NK-92 (cell line): Measurements from ENCODE around the gene TMPRSS6.

Experiments
- DNase-seq: peaks from one replicate; lab custom pipeline; 2025; ENCODE audit not compliant: unreplicated experiment; lab: John Stamatoyannopoulos, UW

Gene TMPRSS6

DNA sequence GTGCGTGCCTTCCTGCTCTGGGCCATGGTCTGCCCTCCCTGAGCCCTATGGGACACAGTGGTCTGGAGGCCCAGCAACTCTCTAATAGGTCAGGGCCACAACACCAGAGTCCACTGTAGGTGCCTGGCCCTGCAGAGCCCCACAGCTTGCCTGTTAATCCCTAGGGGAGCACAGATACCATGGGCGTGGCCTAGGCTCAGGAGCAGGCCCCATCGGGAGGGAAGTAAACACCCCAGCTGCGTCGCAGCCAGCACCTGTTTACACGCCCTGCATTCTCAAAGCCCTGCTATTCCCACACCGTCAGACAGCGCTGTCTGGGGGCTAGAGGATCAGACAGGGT, 55.5 kb downstream of the TMPRSS6 start:
- DNase-seq, result no peak

DNA sequence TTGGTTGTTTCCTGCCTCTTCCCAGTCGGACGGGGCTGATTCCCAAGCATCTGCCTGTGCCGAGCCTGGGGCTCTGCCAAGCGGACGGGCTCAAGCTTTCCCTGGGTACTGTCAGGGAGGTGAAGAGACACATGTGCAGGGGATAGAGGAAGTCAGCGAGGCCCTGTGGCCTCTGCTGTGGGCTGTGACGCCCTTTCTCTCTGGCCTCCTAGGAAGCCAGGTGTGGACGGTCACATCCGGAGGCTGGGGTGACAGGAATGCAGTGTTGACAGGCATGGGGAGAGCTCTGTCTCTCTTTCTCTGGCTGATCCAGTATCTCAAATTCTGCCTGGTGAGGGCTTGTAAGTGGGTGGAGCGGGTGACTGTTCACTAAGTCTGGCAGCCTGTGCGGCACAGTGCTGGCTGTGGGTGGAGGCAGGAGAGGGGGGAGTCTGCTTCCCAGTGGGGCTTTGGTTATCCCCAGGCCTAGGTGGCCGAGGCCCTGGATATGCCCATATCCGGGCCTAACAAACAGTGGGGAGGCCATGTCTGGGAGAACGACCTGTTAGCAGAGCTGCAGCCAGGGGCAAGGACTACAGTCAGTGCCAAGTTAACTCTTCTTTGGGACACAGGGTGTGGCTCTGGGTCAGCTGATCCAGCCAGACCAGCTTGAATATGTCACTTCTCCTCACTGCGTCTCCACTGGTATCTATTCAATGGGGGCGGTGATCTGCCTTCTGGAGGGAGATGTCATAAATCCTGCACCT, 56.0 kb downstream of the TMPRSS6 start:
- DNase-seq, result no peak

DNA sequence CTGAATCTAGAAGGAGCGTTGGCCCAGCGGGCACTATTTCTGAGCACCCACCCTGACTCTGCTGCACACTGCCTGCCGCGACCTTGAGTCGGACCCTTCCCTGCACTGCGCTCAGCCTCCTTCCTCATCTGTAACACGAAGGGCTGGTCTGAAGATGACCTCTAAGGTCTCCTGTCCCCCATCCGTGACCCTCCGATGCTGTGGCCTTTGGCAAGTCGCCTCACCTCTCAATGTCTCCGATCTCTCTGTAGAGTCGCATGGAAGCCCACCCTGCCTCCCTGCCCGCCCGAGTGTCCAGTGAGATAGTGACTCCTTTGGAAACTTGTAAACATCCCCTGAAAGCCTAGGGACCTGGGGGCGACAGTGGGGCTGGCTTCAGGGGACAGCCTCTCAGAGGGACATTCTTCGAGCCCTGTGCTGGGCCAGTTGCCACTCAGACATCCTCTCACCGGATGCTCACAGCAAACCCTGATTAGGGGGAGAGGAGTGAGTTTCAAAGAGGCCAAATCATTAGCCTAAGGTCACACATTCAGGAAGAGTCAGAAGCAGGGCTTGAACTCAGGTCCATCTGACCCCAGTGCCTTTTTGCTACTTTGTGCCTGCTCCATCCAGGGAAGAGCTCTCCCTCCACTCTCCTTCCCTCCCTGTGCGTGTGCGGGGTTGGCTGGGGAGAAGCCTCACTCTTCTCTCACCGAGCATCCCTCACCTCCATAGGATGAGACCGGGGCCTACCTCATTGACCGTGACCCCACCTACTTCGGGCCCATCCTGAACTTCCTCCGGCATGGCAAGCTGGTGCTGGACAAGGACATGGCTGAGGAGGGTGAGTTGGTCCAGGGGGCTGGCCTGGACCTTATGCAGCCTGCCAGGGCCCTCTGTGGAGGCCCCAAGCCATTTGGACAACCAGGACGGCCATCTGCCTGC, 56.9 kb downstream of the TMPRSS6 start:
- no peak for DNase-seq

DNA sequence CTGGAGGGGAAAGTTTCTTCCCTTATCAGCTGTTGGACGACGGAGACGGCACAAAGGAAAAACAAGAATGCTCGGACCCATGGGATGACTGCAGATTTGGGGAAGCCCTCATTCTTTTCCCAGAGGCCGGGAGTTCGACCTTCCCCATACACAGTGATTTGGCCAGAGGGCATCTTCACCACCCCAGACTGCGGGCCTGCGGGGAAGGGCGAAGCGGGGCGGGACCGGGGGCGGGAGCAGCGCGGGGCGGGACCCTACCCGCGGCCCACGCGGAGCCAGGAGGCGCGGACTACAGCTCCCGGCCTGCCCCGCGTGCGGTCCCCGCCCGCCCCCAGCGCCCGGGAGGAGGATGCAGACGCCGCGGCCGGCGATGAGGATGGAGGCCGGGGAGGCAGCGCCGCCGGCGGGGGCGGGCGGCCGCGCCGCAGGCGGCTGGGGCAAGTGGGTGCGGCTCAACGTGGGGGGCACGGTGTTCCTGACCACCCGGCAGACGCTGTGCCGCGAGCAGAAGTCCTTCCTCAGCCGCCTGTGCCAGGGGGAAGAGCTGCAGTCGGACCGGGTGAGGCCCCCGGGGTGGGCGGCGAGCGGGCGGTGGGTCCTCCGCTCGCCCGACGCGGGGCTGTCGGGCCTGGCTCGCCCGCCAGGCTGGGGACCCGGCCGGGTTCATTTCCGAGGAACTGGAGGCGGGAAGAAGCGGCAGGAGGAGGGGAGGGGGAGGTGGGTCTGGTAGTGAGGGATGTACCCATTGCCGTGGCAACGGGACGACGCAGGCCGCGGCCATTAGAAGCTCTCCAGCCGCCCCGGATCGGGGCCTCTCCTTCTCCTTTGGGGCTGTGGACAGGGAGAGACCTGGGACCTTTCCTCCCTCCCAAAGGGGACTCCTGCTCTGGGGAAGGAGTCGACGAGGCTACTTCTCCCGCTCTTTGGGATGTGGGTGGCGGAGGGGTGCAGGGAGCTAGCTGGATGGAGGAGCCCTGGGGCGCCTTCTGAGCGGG, 57.8 kb downstream of the TMPRSS6 start, which contains the start of gene KCTD17:
KCTD17 (plus strand) TSS at position 352 of the 995 bp plus-strand sequence; CDS start at position 371, 19 bp downstream.
- DNase-seq, result no peak

DNA sequence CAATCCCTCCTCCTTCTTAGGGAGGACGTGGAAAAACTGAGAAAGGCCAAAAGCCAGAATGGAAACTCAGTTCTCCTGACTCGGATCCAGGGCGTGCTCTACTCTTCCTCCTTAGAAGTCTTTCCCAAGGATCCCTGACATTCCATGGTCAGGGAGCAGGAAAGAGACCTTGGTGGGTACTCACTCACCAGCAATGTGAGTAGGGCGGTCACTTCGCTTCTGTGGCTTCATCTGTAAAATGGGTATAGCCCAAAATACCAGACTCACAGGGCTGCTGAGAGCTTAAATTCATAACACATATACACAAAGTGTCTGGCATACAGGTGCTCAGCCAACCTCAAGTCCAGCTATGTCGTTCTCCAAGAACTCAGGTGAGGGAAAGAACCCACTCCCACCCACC, 58.6 kb downstream of the TMPRSS6 start:
- no peak for DNase-seq

DNA sequence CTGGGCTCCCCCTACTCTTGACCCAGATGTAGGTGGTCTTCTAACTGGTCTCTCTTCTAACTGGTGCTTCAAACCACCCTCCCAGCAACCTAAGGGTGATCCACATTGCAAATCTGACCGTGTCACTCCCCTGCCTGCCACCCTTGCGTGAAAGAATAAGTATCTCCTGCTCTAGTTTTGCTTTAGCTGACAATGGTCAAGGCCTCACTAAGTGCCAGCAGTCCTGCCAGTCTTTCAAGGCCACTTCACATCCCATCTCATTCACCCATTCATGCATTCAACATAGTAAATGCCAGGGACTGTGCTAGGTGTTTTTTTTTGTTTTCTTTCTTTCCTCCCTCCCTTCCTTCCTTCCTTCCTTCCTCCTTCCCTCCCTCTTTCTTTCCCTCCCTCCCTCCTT, 60.3 kb downstream of the TMPRSS6 start:
- no peak for DNase-seq

DNA sequence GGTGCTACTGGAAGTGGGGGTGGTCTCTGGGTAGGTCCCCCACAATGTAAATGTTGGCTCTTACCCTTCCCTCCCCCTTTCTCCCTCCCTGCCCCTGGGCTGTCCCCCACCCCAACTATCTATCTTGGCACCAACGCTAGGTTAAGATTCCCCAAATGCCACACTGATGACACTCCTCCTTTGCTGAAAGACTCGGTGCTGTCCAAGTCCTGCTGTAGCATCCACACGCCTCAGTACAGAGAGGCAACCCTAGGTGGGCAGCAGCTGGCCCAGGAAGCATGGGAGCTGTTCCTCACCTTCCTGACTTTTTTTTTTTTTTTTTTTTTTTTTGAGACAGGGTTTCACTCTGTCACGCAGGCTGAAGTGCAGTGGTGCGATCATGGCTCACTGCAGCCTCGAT, 61.4 kb downstream of the TMPRSS6 start:
- DNase-seq, result no peak

DNA sequence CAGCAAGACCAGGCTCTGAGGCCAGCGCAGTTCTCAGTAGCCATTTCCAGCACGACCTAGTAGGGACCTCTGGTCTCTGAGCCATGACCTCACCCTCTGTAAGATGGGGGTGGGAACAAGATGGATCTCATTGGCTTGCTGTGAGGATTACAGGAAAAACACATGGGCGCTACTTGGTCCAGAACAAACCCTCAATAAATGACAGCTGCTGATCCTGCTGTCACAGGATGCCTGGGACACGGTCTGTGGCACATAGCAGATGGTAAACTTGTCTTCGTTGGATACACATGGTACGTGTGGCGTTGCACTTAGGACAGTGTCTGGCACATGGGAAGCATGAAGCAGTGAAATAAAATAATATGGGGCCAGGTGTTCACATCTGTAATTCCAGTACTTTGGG, 62.5 kb downstream of the TMPRSS6 start:
- DNase-seq, result no peak

DNA sequence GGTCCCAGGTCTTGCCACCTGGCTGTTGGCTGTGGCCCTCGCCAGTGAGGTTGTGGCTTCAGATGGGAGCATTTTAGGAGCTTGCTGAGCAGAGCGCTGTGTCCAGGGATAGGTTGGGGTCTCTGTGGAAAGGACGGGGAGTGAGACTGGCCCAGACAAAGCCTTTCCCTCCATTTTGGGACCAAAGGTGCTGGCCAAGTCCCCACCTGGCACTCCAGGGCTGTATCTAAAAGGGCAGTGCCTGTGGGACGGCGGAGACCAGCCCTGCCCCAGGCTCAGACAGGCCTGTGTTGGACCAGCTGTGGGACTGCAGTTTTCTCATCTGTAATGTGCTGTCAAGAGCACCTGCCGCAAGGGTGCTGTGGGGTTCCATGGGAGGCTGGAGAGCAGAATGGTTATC, 62.9 kb downstream of the TMPRSS6 start:
- DNase-seq, result no peak

DNA sequence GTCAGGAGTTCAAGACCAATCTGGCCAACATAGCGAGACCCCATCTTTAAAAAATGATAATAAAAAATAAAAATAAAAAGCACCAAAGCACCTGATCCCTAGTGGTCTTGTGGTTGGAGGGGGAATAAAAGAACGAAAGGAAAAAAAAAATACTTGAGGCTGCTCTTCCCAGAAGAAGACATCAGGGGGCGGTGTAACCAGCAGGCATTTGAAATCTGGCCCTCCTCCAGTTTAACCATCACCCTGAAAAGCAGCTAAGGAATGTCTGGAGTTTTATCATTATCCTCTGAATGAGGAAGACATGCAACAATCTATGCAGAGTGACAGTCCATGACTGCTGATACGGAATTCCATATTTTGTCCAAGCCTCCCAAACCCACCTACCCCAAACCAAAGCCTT, 63.6 kb downstream of the TMPRSS6 start:
- DNase-seq, result no peak

DNA sequence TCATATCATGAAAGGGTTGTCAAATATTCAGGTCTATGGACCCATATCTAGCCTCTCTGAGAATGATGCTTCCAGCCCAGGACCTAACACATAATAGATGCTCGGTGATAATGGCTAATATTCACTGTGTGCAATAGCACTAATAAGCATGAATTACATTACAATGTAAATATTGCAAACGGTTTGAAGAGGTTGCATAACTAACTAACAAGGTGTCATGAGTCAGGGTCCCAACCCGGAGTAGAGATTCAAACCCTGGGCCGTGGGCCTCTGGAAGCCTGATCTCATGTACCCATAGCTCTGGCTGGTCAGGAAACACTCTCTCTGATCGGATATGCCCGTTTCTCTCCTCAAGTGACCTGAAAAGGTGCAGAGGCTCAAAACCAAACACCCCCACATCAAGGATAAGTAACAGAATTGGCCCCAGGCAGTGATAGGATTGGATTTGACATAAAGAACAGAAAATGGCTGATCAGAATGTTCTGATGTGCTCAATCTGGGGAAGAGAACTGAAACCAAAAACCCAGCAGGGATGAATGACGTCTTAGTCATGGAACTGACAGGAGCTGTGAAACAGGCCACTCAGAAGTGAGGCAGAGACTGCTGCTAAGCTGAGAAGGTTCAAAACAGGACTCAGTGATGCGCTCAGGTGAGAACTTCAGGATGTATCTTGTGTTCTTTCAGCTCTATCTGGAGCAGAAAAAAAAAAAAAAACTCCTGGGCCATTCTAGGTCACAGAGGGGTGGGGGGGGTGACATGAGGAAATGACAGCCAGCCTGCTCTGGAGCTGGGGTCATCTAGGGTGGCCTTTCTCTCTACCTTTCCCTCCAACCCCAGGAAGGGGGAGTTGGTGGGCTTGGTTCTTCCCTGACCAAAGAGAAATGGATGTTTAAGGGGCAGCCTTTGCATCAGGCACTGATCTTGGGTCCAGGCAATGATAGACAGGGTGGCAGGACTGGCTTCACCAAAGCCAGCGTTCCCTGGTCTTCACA, 64.6 kb downstream of the TMPRSS6 start:
- no peak for DNase-seq

DNA sequence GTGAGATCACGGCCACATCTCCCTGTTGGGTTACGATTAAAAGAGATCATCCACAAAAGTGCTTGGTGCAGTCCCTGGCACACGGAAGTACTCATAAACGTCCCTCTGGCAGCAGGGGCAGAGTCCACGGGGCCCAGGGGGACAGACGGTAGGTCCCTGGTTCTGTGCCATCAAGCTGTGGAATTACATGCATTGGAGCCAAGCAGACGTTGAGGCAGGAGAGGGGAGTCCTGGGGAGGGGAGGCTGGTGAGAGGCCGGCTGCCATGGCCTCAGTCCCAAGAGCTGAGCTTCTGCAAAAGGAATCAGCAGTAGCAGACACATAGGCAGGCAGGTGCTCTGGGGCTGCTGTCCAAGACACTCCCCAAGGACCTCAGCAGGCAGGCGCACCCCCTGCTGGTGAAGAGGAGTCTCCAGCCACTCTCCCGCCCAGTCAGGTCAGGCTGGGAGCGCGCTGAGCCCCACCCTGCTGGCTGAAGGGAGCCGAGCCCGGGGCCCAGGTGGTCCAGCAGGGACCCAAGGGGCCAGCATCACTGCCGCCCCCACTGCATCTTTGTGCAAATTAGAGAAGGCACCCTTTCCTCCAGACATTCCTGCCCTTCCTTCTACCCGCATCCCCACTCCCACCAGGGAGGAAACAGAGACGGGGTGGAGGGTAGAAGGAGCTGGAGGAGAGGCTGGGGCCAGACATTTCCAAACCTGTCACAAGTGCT, 65.5 kb downstream of the TMPRSS6 start:
- no peak for DNase-seq

DNA sequence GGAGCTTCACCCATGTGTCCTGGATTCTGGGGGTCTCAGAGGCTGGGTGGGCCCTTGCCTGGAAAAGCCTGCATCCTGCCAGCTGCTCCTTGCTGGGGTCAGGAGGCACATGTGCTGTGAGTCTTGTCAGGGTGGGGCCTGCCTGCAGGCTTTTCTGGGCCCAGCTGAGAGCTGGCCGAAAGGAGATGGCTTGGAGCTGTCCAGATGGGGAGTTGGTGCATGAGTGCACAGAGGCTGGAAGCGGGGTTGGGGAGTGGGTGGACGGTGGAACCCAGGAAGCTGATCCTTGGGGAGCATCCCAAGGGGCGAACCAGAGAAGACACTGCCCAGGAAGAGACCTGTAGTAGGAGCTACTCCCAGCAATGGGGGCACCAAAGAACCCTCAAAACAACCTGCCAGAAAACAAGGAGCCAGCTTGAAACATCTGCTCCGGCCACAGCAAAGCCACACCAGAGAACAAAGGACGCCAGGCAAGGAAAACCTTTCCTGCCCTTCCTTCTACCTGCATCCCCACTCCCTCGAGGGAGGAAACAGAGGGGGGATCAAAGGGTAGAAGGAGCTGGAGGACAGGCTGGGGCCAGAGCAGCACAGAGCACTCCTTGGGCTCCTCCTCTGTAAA, 66.2 kb downstream of the TMPRSS6 start:
- no peak for DNase-seq

DNA sequence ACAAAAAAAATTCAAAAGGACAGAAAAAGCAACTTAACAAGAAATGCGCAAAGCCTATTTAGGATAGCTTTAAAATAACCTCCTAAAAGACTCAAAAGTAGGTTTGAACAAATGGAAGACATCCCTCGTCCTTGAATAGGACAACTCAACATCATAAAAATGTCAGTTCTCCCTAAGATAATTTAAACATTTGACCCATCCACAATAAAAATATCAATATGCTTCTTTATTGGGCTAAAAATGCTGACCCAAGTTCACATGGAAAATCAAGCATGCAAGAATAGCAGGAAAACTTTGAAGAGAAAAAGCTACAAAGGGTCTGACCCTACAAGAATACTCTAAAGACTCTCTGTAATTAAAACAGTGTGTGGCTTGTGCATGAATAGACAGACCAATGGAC, 70.0 kb downstream of the TMPRSS6 start:
- no peak for DNase-seq

DNA sequence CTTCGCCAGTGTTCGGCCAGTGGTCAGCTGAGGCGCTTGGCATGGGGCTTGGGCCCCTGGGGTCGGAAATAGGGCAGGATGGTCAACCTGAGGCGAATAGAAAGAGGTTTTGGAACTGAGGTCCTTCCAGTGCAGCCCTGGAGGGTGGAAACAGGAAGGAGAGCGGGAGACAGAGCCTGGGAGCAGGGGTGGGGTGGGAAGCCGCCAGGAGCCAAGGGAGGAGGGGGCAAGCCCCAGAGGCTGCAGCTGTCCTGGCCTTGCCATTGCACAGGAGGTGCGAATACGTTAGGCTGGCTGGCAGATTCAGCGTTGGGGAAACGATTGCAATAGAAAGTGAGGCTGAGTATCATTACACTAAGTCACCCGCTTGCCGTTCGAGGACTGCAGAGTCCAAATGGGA, 71.8 kb downstream of the TMPRSS6 start:
- DNase-seq, result no peak

DNA sequence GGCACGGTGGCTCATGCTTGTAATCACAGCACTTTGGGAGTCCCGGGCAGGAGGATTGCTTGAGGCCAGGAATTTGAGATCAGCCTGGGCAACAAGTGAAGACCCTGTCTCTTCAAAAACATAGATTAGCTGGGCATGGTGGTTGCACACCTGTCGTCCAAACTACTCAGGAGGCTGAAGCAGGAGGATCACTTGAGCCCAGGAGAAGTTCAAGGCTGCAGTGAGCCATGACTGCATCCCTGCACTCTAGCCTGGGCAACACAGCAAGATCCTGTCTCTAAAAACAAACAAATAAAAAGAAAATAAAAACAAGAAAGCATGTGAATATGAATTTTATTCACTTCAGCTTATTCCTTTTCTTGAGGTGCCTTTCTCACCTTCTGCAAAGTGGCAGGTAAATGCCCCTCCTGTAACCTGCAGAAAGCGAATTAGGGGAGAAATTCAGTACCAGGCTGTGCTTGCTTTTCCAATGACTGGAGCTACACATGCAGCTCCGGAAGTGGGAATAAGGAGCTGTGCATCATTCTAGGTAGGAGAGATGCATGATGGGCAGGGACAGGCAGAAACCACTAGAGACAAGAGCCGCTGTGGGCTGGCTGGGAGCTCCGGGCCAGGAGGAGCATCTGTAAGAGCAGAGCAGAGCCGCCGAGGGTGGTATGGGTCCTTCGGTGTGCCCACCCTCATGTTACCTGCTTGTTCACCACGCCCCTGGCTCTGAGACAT, 72.7 kb downstream of the TMPRSS6 start:
- DNase-seq, result no peak

DNA sequence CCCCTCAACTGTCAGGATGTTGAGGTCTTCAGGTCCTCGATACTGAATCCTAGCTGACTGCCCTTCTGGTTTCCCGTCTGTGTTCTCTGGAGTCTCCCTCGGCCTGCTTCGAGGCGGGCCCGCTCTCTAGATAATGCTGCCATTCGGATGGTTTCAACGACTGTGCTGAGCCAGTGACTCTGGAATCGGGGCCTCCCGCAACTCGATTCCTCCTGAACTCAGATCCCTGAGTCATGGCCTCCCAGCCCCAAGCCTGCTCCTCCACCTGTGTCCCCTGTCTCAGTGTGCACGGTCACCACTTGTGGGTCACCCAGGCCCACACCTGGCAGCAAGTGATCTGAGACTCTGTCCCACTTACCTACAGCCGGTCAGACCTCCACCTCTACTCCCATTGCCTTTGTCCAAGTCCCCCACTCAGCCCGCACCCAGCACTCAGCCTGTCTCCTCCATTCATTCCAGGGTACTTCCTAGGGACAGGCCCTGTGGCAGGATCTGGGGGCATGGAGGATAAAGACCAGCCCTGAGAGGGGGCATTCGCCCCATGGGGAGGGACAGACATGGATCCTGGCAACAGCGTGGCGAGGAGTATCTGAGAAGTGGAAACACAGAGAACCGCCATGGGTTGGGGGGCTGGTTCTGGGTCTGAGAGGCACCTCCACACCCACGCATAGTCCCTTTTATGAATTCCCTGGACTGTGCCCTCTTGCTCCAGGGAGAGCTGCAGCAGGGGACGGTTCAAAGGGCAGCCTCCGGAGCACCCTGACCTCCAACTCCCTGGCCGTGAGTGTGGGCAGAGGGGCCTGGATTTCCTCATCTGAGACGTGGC, 75.7 kb downstream of the TMPRSS6 start:
- DNase-seq, result no peak
